Measurements from ENCODE around the gene SH2D4B. TPM values are rescaled to one million over a fixed set of nuclear protein-coding genes. Genes with fewer than 3 reads are reported as not detected.

Gene SH2D4B
- total RNA-seq, 2 donors from 2014 or later: 0.92 TPM; not detected in 1

- no peak overlapping the region for H3K4me3 ChIP-seq
- DNase-seq (ENCODE audit: low spot score) (no peak), ATAC-seq (ENCODE audit: insufficient number of reproducible peaks, low FRiP score, low read depth) (no peak)
- H3K36me3 ChIP-seq: peaks cover 25% of the 10 kb centered on the region
- H3K27me3 ChIP-seq (replicated peaks; ENCODE audit: insufficient read depth): no peaks in the 10 kb centered on the region
- no peak overlapping the region for H3K27ac ChIP-seq
- H3K4me1 ChIP-seq (ENCODE audit: control insufficient read depth in 1 of 2, low read depth in 2 of 2): peaks cover 0 to 18% of the 10 kb centered on the region in 2 donors
- no peaks in the 10 kb centered on the region for H3K9me3 ChIP-seq
- no peak for TF ChIP-seq CTCF (IDR thresholded peaks at IDR 0.05)
Observed at GRCh38 chr10:80520661-80521470, 16.8 kb upstream of the SH2D4B start.

GRCh38 chr10:80522756-80523363 is 14.8 kb upstream of the SH2D4B start:
- TF ChIP-seq CTCF (IDR thresholded peaks at IDR 0.05): no peak

GRCh38 chr10:80523773-80524172 is 13.9 kb upstream of the SH2D4B start:
- ATAC-seq (ENCODE audit: insufficient number of reproducible peaks, low FRiP score, low read depth) (no peak), DNase-seq (ENCODE audit: low spot score) (no peak)
- Histone ChIP-seq H3K4me3 (no peak overlapping the region), H3K27me3 (replicated peaks; ENCODE audit: insufficient read depth) (no peaks in the 10 kb centered on the region), H3K9me3 (no peaks in the 10 kb centered on the region), H3K36me3 (peaks cover 4% of the 10 kb centered on the region), H3K4me1 (ENCODE audit: control insufficient read depth in 1 of 2, low read depth in 2 of 2) (no peaks in the 10 kb centered on the region), H3K27ac (no peak overlapping the region)
- no peak for TF ChIP-seq CTCF (IDR thresholded peaks at IDR 0.05)

More at GRCh38 chr10:80522756-80523363, 14.8 kb upstream of the SH2D4B start:
- ATAC-seq (ENCODE audit: insufficient number of reproducible peaks, low FRiP score, low read depth) (no peak), DNase-seq (ENCODE audit: low spot score) (no peak)
- Histone ChIP-seq H3K4me1 (ENCODE audit: control insufficient read depth in 1 of 2, low read depth in 2 of 2) (peaks cover 0 to 5% of the 10 kb centered on the region in 2 donors), H3K27ac (no peak overlapping the region), H3K27me3 (replicated peaks; ENCODE audit: insufficient read depth) (no peaks in the 10 kb centered on the region), H3K36me3 (peaks cover 11% of the 10 kb centered on the region), H3K9me3 (no peaks in the 10 kb centered on the region), H3K4me3 (no peak overlapping the region)

- no peak overlapping the region for H3K4me3 ChIP-seq
- no peaks in the 10 kb centered on the region for H3K27me3 ChIP-seq (replicated peaks; ENCODE audit: insufficient read depth)
- H3K27ac ChIP-seq: no peak overlapping the region
- TF ChIP-seq CTCF (IDR thresholded peaks at IDR 0.05): no peak
- H3K4me1 ChIP-seq (ENCODE audit: control insufficient read depth in 1 of 2, low read depth in 2 of 2): no peaks in the 10 kb centered on the region
- DNase-seq (ENCODE audit: low spot score): no peak
- ATAC-seq (ENCODE audit: insufficient number of reproducible peaks, low FRiP score, low read depth): no peak
- peaks cover 4% of the 10 kb centered on the region for H3K36me3 ChIP-seq
- H3K9me3 ChIP-seq: no peaks in the 10 kb centered on the region
Observed at GRCh38 chr10:80524190-80524909, 13.4 kb upstream of the SH2D4B start.

- TF ChIP-seq CTCF (IDR thresholded peaks at IDR 0.05): no peak
- Histone ChIP-seq H3K4me1 (ENCODE audit: control insufficient read depth in 1 of 2, low read depth in 2 of 2) (no peaks in the 10 kb centered on the region), H3K9me3 (no peaks in the 10 kb centered on the region), H3K4me3 (no peak overlapping the region), H3K27me3 (replicated peaks; ENCODE audit: insufficient read depth) (no peaks in the 10 kb centered on the region), H3K36me3 (no peaks in the 10 kb centered on the region), H3K27ac (no peak overlapping the region)
- no peak for ATAC-seq (ENCODE audit: insufficient number of reproducible peaks, low FRiP score, low read depth)
- DNase-seq (ENCODE audit: low spot score): no peak
Observed at GRCh38 chr10:80526218-80526617, 11.5 kb upstream of the SH2D4B start.
